GM18502 (cell line): ENCODE measurements around the gene FAM120B.
A peak's percentile ranks its signal among the peaks of the same experiment; 100 is the strongest.
"Not testable (repeated sequence)": the region's sequence is repeated elsewhere in the genome, so short reads cannot be mapped to it uniquely, and the experiment has no call there.

Experiments used
- ATAC-seq: cut with Tn5 transposase; IDR thresholded peaks from one replicate; pipeline ENCODE4 v1.9.1; 2021; ENCODE audit warnings: mild to moderate bottlenecking; ENCODE audit not compliant: unreplicated experiment, poor library complexity

The FAM120B gene

GRCh38 chr6:170306324-170307079 lies at the start of gene FAM120B:
Gene FAM120B, plus strand, starts transcription at chr6:170306758. Its CDS starts 10,633 bp downstream, at chr6:170317391.
- ATAC-seq, result peak; percentile 98

GRCh38 chr6:170257376-170257775 lies 49.2 kb upstream of the FAM120B start:
- ATAC-seq, result no peak

- ATAC-seq, result no peak
Observed at GRCh38 chr6:170258407-170258806, 48.2 kb upstream of the FAM120B start.

- ATAC-seq, result no peak
Observed at GRCh38 chr6:170259278-170259677, 47.3 kb upstream of the FAM120B start.

- ATAC-seq, result no peak
Observed at GRCh38 chr6:170260686-170261085, 45.9 kb upstream of the FAM120B start.

- ATAC-seq, result no peak
Observed at GRCh38 chr6:170261643-170262488, 44.7 kb upstream of the FAM120B start.

GRCh38 chr6:170262489-170263088 lies 44.0 kb upstream of the FAM120B start:
- no peak for ATAC-seq

- no peak for ATAC-seq
Observed at GRCh38 chr6:170263410-170263809, 43.1 kb upstream of the FAM120B start.

GRCh38 chr6:170264086-170264485 lies 42.5 kb upstream of the FAM120B start:
- ATAC-seq, result no peak

- ATAC-seq, result not testable (repeated sequence)
Observed at GRCh38 chr6:170264644-170265043, 41.9 kb upstream of the FAM120B start.

- ATAC-seq, result no peak
Observed at GRCh38 chr6:170265655-170266054, 40.9 kb upstream of the FAM120B start.

- ATAC-seq, result no peak
Observed at GRCh38 chr6:170266061-170266825, 40.3 kb upstream of the FAM120B start.

GRCh38 chr6:170267688-170268087 lies 38.9 kb upstream of the FAM120B start:
- no peak for ATAC-seq

- ATAC-seq, result no peak
Observed at GRCh38 chr6:170268216-170269129, 38.1 kb upstream of the FAM120B start.

- no peak for ATAC-seq
Observed at GRCh38 chr6:170269151-170269845, 37.3 kb upstream of the FAM120B start.

GRCh38 chr6:170269846-170270541 lies 36.6 kb upstream of the FAM120B start:
- no peak for ATAC-seq

GRCh38 chr6:170270984-170271593 lies 35.5 kb upstream of the FAM120B start:
- no peak for ATAC-seq
